ENCODE data around the gene ANK3.

Gene ANK3

DNA sequence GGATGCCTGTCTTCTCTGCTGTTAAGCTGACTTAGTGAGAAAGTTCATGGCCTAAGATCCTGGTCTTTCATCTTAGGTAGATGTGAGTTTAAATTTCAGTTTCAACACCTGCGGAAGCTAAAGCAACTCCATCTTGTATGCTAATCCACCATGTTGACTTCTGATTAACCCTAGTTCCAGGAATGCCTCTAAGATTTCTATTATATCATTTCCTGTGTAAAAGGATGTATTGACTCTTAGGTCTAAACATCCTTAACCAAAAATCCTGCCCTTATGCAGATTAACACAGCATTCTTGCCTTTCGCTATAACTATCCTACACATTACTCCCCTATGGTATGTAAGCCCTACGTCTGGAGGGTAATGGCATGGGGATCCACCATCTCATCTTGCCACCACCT lies 388.9 kb downstream of the ANK3 start:
- no peak overlapping the region for H3K4me3 ChIP-seq (ENCODE audit: low read length)
- no peak for DNase-seq (ENCODE audit: low read depth, low spot score)

DNA sequence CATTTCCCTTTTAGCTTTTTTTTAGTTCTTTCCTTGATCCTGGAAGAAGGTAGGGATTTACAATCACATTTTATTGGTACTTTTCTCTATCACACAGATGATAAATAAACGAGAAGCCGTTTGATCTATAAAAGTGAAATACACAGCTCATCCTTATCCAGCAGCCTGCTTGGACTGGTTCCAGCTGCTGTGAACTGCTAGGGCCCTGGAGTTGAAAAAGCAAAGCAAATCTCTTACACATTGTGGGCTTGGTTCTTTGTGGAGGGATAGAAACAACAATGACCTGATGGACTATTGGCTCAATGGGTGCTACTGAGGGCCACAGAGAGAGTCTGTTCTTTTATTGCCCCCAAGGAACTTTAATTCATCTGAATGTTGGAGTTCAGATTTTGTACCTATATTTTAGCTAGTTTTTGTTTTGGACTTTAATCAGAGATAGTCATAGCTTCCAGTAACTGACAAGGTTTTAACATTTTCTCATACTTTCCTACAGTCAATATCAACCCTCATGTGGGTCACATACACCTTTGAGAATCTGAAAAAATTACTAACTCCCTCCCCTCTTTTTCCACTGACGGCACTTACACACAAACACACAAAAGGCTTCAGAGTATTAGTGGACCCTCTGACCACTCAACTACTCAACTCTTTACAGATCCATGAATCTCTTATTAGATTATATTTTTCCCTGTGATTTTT lies 391.7 kb downstream of the ANK3 start:
- no peak overlapping the region for H3K4me3 ChIP-seq (ENCODE audit: low read length)
- no peak for DNase-seq (ENCODE audit: low read depth, low spot score)

DNA sequence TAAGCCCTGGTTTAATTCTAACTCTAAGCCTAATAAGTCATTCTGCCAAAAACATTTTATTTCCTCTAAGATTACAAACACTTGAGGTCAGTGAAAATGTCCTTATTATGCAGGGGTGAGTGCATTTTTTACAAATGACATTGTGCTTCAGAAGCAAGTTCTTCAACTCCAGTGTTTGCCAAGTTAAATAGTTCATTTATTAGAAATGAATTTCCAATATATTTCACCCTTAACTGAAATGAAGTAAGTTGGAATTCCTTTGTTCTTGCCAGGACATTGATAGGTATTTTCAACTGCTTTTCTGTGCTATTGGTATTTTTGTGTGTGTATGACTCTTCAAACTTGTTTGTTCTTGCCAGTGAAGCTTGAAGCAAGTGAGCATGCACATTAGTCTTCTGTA lies 393.8 kb downstream of the ANK3 start:
- no peak for DNase-seq (ENCODE audit: low read depth, low spot score)
- no peak overlapping the region for H3K4me3 ChIP-seq (ENCODE audit: low read length)

DNA sequence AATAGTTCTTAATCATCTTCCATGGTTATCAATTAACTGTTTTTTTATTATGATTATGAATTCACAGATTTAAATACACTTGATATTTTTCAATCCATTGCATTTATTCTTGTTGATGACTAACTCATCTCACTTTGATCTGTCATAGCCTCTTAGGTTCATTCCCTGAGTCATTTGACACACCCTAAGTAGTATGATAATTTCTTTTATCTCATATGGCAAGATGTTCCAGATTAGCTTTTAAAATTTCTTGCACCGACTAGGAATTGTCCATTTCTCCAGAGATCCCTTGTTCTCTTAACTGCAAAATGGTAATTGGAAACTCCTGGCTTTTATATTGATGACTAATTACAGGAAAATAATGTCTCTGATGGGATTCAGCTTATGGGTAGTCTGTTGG lies 395.7 kb downstream of the ANK3 start:
- no peak for DNase-seq (ENCODE audit: low read depth, low spot score)
- H3K4me3 ChIP-seq (ENCODE audit: low read length): no peak overlapping the region

DNA sequence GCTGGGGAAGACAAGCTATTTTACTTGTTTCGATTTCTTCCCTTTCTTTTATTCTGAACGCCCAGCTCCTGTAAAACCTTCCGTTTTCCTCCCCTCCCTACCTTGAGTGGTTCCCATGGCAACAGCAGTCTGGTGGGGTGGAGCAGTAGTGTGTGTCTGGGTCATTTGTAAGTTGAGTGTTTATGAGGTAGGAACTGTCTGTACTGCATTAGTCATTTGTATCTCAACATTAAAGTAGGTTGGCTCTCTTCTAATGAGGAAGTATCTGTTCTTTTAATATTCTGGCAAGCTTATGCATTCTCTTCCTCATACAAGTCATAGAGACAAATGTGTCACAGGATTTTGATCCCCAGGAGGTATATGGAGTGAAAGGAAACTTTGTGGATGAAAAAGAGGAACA lies 398.0 kb downstream of the ANK3 start:
- peak; percentile 5 for DNase-seq (ENCODE audit: low read depth, low spot score)
- no peak overlapping the region for H3K4me3 ChIP-seq (ENCODE audit: low read length)

DNA sequence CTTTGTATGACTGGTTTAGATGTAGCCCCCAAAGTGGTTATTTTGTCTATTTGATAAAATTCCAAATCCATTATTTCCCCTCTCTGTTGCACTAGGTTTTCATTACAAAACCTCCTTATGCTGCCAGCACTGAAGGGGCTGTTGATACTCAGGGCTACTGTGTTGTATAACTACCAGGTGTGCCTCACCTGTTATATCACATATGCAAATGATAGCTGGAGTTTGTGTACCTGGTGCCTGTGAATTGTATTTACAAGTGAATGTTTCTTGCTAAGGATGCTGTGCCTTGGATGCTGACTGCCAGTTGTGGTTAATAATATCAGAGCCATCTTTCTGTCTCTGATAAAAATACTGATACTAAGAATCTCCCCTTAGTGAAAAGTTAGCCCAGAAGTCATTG lies 398.6 kb downstream of the ANK3 start:
- DNase-seq (ENCODE audit: low read depth, low spot score): no peak
- no peak overlapping the region for H3K4me3 ChIP-seq (ENCODE audit: low read length)

DNA sequence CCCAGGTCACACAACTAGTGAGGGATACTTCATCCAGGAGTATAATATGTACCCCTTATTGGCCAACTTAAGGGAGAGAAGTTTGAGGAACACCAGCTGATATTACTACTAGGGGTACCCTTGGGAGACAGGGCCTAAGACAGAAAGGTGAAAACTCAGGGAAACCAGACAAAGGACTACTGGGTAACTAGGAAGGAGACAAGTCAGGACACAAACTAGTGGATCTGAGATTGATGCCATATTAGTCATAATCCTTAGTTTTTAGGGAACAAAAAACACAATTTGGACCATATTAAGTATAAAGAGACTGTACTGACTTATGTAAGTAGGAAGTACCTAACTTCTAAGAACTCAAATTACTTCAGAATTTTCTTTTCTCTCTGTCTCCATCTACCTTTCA lies 404.0 kb downstream of the ANK3 start:
- no peak overlapping the region for H3K4me3 ChIP-seq (ENCODE audit: low read length)
- DNase-seq (ENCODE audit: low read depth, low spot score): no peak

DNA sequence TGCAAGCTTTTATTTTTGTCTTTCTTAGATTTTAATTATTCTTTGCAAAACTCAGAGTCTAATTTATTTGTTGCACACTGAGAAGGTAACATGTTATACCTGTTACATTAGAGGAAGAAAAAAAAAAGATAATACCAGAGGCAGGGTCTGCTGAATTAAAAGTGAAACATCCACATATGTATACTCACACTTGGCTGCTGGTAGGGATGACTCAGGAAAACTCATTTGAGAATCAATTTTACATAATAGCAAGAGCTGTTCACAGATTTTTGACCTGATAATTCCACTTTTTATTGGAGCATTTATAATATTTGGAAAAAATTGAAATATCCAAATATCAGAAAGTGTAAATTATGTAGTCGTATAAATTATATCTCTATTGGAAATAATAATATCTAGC lies 405.3 kb downstream of the ANK3 start:
- no peak overlapping the region for H3K4me3 ChIP-seq (ENCODE audit: low read length)
- no peak for DNase-seq (ENCODE audit: low read depth, low spot score)

DNA sequence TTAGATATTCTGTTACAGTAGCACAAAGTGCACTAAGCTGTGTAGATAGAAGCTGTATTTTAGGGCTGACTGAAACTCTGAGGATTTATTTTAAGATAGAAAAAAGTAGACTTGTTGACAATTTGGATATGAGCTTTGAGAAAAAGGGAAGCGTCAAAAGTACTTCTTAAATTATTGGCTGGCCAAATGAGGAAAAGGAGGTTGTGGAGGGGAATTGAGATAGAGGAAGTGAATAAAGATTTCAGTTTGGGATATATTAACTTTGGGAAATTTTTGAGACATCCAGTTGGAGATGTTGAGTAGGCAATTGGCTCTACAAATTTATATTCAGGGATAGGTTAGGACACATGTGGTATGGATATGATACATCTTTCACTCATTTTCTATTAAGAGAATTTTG lies 409.3 kb downstream of the ANK3 start:
- no peak for DNase-seq (ENCODE audit: low read depth, low spot score)
- H3K4me3 ChIP-seq (ENCODE audit: low read length): no peak overlapping the region

DNA sequence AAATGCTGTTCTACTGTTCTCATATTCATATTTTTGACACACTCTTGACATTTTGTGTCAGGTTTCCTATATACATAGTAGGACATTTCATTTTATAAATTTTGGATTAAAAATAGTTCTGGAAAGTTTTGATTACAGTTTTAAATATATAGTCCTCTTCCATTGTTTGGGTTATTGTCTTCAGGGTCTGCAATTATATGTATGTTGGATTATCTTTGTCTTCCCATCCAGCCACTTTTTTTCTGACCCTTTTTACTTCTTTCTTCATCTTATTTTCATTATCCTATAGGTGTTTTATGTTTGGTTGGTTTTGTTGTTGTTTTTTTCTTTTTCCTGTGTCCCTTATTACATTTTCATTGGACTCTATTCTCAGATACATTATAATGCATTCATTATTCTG lies 412.2 kb downstream of the ANK3 start:
- no peak for DNase-seq (ENCODE audit: low read depth, low spot score)
- no peak overlapping the region for H3K4me3 ChIP-seq (ENCODE audit: low read length)

DNA sequence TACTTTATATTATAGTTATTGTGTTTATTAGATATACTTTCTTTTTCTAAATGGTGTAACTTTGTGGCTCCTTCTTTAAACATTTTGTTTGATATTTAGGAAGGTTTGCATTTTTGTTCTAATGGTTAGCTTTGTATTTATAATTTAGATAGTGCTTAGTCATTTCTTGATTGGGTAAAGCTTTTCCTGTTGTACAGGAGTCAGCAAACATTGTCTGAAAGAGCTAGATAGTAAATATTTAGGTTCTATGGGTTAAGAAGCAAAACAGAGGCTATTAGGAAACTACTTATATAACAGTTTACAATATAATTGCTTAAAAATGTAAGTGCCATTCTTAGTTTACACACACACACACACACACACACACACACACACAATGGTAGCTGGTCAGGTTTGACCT lies 412.8 kb downstream of the ANK3 start:
- DNase-seq (ENCODE audit: low read depth, low spot score): no peak

More for the DNA sequence above, 412.8 kb downstream of the ANK3 start:
- H3K4me3 ChIP-seq (ENCODE audit: low read length): no peak overlapping the region

All from Jurkat, Clone E6-1 (cell line).